HG02678 (cell line): ENCODE data around the gene RPS2.
"Not testable (repeated sequence)": the region's sequence is repeated elsewhere in the genome, so short reads cannot be mapped to it uniquely, and the experiment has no call there.

Source experiments
- ATAC-seq: cut with Tn5 transposase; IDR thresholded peaks from one replicate; pipeline ENCODE4 v1.9.1; 2021; ENCODE audit warnings: mild to moderate bottlenecking, moderate library complexity; ENCODE audit not compliant: unreplicated experiment

Gene RPS2

DNA sequence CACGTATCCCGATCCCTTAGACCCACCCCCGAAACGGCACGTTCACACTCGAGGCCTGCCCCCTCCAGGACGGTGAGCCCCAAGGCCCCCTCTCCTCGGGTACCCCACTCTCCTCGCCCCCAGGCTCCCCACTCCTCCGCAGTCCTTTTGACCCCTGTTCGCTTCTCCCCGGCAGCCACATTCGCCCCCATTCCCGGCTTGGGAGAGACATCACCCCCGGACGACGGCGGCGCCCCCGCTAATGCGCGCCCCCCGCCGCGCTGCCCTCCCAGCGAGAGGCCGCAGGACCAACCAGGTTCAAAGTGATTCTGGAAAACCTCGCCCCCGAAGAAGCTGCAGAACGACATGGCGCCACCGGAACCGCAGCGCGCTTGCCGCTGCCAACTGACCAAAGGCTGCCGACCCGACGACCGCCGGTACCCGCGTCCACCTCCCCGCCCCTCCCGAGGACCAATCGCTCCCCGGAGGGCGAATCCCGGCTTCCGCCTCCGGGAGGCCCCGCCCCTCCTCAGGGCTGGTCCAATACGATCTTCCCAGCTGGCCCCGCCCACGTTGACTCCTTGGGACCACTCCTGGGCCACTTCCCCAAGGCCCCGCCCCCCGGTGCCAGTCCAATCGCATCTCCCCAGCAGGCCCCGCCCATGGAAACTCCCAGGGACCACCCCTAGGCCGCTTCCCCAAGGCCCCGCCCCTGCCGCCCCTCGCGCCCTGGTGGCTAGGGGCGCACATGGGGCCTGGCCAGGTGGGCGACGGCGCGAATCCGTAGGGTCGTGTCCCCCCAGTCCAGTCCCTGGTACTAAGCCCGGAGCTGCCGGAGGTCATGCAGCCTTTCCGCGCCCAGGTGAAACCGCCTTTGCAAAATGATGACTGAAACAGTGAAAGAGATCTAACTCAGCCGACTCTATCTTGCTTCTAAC lies 21.6 kb downstream of the RPS2 start, which contains the start of gene MSRB1:
Gene MSRB1 (minus strand): TSS at position 390 of the 917 bp plus-strand sequence. CDS start 43 bp downstream, at position 347.
- peak; percentile 93 for ATAC-seq

DNA sequence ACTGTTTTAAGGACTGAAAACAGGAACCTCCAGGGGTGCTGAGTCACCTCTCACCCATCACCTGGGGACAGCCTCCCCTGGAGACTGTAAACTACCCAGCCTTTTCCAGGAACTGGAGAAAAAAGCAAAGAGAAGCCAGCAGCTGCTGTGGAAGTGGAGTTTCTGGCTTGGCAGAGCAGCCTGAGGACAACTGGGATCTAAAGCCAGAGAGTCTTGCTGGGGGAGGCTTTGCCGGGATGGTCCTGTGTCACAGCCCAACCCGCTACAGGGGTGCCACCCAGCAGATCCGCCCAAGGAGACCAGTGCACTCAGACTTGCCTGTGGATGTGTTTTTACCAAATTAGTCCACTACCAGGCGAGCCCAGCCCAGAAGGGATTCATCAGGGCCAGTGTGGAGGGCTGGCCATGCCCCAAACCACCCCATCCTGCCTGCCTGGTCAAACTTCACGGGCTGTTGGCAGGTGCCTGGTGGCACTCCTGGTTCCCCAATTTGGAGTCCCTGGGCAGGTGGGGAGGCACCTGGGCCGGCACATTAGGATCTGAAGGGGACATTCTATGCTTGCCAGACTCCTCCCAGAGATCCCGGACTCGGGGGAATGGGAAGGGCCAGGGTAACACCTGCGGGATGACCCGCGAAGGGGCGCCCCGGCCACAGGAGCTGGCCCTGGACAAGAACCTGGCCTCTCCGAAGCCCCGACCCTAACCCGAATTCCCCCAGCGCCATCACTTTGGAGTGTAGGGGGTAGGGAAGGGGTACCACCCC lies 22.4 kb downstream of the RPS2 start:
- ATAC-seq = no peak

DNA sequence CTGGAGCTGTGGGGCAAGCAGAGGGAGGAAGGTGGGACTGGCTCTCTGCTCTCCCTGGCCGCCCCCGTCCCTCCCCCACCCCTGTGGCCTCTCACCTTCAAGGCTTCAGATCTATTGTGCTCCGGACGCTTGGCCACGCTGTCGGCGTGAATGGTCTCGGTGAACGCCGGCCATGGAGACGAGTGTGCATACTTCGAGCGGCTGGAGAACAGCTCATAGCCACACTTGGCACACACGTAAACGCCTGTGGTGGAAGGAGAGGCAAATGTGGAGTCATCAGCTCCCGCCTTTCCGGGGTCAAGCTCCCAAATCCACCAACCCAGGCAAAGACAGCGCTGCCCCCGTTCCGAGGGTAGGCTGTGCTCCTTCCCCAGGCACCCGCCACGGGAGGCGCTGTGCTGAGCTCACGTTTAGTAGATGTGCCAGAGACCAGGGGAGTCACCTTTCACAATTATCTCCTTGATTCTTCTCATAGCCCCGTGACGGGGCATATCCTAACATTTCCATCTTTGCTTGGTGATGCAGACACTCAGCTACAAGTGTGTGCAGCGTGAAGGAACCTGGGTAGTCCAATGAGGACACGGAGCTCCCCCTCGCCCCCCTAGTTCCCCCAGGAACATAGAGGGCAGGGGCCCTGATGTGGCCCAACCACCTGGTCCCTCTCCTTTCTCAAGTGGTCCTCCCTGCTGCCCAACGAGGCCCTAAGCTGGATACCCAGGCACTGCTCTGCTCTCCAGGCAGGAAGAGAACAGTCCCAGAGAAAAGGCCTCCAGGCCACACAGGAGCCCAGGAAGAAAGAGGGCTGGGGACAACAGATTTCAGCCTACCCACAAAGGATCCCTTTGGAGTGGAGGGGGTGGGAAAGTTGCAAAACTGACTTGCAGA lies 23.2 kb downstream of the RPS2 start:
- ATAC-seq = no peak

DNA sequence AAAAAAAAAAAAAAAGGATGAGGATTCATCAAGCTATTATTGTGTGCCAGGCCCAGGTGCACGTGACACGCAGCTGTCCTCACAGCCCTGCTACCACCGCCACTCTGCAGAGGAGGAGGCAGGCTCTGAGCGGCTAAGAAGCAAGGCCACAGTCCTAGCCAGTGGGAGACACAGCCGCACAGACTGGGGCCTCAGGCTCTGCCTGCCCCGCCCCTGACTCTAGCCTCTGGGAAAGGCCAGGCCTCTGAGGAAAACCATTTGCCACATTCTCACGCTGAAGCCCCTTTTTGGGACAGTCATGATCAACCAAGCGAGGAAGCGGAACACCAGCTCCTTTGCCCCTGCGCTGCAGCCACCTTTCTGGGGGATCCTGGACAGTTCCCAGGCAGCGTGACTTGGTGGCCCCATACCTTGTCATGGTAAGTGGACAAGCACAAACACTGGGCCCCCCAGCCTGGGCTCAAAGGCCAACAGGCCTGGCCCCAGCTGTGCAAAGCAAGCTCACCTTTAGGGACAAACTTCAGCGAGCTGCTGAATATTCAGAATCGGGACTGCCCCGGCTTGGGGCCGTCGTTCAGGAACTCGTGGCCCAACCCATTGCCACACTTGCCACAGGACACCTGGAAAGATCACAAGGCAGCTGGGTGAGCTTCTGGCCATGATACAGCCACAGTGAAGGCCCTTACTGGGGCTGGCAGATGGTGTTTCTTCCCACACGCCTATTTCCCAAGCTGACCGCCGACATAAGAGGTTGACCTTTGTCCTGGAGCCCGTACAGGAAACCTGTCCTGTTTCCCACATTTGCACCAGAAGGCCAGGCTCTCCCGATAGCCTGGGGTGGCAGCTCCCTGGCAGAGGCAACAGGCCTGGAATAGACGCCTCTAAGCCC lies 24.1 kb downstream of the RPS2 start:
- no peak for ATAC-seq

DNA sequence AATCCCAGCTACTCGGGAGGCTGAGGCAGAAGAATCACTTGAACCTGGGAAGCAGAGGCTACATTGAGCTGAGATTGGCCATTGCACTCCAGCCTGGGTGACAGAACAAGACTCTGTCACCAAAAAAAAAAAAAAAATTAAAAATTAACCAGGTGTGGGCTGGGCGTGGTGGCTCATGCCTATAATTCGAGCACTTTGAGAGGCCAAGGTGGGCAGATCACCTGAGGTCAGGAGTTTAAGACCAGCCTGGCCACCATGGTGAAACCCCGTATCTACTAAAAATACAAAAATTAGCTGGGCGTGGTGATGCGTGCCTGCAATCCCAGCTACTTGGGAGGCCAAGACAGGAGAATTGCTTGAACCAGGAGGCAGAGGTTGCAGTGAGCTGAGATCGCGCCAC lies 24.8 kb downstream of the RPS2 start:
- not testable (repeated sequence) for ATAC-seq

DNA sequence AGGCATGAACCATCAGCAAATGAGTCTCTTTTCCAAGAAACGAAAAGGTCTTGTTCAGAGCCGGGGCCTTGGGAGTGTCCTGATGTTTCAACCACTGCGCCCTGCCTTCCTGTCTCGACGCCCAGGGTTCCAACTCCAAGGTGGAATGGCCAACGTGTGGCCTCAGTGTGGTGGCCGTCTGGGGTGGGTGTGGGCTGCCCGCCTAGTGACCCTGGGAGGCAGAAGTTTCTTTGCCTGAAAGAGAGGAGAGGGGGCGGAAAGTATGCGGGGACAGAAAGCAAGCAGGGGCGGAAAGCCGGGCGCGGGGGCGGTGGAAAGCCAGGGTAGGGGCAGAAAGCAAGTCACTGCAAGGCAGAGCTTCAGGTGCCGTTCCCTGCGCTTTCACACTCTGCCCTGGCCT lies 25.7 kb downstream of the RPS2 start:
- ATAC-seq = no peak

DNA sequence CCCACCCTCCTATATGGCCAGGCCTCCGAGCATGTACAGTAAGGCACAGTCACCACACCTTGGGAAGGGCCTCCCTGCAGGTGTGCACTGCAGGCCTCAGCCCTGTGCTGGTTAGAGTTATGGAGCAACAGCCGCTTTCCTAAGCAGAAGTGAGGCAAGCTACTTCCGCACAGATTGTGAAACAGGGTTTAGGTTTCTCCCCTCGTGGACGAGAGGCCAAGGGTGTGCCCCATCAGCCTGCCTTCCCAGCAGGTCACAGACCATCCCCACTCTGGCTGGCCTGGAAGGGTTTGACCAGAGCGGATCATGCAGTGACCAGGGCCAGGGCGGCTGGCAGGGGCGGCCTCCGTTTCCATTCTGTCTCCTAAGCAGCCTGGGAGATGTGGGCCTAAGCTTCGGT lies 26.3 kb downstream of the RPS2 start:
- no peak for ATAC-seq

DNA sequence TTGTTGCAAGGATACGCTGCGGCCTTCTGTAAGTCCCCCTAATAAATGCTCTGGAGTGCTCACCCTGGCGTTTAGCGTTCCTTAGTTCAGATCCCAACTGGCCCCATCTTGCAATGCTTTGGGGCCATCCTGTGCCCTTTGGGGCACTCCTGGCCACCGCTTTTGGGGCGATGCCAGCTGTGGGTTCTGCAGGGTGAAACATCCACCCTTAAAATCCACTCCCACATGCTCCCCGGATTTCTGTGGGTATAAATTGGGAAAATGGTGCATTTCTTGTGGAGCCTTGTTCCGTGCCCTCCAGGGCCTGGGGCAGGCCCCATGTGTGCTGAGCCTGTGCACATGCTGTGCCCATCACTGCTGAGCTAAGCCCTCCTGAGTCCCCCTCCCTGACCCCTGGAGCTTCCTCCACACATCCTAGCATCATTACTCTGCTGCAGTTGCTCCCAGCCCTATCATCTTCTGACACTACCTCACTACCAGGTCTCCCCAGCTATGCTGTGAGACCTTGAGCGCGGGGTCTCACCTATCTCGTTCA lies 27.6 kb downstream of the RPS2 start:
- no peak for ATAC-seq

DNA sequence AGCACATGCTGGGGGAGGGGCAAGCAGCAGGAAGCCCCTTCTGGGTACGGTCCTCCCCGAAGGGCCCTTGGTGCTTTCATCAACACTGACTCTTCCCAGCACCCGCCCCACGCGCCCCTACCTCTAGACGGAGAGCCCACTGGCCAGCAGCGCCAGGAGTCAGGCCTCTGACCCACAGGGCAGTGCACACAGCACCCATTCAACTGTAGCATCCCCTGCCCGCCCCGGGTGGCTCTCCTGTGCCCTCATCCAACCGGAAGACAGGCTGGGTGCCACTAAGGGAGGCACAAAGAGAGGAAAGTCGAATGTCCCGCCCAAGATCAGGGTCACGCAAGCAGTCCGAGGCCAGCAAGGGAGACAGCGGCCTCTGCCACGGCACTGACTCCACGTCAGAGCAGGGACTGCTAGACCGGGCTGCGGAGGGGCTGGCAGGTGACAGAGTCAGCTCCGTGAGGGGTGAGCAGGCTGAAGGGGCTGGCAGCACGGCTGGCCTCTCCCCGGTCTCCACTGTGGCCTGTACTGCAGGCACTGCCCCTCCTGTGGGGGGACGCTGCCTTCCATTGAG lies 31.4 kb downstream of the RPS2 start:
- no peak for ATAC-seq

DNA sequence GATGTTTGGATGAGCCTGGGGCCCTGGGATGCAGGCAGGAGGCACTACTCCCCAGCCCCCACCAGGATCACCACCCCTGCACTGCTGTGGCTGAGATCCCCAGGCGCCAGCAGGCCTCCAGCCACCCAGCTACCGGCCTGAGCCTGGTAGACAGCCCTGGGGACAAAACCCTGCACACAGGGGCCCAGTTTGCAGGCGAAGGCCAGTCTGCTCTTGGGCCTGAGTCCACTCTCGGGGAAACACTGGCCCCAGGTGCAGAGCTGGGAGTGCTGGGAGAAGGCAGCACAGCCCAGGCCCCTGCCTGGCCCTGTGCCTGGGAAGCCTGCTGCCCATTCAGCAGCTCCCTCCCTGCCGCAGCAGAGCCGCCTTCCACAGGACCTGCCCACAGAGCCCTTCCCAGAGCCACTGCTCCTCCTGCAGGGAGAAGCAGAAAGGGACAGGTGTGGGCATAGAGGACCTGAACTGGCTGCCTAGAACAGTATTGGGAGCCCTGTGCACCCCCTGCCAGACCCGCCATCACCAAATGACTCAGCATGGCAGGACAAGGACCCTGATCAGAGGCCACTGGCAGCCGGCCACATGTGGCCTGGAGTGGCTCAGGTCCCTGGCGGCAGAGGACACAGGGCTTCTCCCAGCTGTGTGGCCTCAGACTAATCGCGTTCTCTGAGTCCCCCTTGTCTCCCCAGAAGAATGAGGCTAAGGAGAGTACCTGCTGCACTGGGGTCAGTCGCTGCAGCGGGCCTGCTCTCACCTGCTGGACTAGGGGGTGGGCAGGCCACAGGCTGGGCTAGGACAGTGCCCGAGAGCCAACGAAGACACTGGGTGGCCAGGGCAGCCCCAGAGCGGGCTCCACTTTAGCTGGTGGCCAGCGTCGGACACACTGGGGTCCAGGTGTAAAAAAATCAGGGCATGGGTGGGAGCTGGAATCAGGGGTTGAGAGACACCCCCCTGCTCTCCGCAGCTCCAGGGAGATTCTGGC lies 32.3 kb downstream of the RPS2 start:
- ATAC-seq = no peak

DNA sequence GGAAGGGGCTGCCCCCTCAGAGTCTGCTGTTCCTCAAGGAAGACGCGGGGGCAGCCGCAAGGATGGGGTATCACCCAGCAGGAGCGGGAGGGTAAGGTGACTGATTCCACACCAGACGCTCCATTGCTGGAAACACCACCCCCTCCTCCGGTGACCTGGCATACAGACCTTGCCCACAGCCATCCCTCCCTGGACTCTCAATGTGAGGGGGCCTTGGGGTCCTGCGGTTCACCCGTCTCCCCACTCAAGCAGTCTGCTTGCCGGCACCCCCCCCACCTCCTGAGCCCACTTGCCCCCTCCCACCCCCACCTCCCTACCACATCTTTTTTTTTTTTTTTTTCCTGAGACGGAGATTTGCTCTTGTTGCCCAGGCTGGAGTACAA lies 34.3 kb downstream of the RPS2 start:
- ATAC-seq = no peak

DNA sequence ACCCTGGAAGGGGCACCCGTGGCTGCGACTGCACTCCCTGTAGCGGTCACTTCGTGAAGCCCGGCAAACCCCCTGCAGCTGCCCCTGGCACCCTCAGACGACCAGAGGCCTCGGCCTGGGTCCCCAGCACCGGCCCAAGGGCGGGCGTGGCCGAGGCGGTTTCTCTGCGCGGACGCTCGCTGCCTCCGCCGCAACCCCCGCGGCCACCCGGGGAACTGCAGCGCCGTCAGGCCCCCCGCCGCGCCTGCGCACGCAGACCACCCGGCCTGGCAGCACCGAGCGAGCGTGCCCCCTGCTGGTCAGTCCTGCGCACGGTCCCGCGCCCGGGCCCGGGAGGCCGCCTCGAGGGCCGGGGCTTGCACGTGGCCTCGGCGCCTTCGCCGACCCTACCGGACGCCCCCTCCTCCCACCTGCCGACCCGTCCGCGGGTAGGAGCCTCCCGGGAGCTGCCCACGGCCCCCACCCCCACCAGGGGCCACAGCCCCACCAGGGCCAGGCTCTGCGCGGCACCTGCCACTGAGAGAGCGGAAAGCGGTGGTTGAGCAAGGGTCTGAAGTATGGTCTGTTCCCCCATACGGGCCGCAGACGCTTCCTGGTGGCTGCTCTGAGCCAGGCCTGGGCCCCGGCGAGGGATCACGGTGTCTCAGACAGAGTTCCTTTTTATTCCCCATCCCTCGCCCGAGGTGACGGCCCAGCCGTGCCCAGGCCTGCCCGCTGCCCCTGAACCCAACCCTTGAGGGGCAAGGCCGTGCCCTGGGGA lies 34.9 kb downstream of the RPS2 start:
- ATAC-seq = peak; percentile 89

DNA sequence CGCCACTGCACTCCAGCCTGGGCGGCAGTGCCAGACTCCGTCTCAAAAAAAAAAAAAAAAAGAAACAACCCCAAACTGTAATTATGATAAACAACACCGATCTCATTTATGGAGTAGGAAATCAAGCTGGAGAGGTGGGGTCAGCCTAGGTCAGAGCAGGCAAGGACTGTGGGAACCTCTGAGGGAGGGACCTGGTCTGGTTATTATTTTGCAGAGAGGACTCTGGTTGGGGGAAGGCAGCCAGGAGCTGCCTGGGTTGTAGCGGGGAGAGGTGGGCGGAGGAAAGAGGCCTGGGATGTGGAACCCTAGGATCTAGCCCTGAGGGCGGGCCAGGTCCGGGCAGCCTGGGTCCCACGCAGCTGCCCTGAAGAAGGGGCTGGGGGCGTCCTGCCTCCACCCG lies 35.5 kb downstream of the RPS2 start:
- ATAC-seq = peak; percentile 10

DNA sequence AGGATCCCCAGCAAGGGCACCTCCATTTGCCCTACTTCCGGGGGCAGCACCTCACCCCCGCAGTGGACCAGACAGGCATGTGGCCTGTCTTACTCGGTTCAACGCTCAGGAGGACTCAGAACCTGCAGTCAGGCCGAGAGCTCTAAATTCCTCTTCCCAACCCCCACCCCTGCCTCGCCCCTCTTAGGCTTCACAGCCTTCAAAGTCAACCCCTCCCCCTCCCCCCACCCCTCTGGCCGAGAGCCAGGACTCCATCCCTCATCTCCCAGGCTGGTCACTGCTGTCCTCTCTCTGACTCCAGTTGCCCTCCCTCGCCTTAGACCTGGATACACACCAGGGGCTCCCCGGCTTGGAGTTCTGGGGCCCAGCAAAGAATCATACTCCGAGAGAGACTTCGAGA lies 38.4 kb downstream of the RPS2 start:
- no peak for ATAC-seq

DNA sequence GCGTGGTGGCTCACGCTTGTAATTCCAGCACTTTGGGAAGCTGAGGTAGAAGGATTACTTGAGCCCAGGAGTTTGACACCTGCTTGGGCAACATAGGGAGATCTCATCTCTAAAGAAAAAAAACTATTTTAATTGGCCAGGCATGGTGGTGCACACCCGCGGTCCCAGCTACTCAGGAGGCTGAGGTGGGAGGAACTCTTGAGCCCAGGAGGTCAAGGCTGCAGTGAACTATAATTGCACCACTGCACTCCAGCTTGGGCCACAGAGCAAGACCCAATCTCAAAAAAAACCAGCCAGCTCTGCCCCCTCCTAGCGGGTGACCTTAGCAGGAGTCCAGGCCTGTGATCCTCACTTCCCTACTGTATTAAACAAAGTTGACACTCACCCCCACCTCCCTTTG lies 40.5 kb downstream of the RPS2 start:
- no peak for ATAC-seq

DNA sequence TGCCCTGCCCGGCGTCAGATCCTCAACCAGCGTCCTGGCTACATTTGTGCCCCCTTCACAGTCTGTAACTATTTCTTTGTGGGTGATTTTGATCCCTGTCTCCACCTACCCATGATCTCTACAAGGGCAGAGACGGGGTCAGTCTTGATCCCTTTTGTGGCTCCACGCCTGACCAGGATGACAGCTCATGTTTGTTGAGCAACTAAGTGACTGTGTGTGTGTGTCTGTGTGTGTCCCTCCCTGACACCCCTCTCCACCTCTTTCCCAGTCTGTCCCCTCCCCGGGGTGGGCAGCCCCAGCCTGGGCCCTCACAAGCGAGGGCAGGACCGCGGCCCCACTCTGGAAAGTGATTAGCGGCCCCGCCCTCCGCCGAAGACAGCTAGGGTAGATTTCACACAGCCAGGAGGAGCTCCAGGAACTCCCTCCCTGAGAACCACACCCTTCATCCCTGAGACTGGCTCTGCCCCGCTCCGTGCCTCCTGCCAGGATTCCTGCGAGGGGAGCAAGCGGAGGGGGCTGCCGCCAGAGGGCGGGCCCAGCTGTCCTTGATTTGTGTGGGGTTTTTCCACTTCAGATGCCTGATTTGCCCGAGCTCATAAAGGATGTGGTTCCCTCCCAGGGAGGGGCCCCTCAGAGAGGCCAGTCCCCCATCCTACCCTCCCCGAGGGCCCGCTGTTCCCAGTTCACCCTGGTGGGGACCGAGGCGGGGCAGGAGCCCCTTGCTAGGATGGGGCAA lies 41.2 kb downstream of the RPS2 start:
- ATAC-seq = no peak

DNA sequence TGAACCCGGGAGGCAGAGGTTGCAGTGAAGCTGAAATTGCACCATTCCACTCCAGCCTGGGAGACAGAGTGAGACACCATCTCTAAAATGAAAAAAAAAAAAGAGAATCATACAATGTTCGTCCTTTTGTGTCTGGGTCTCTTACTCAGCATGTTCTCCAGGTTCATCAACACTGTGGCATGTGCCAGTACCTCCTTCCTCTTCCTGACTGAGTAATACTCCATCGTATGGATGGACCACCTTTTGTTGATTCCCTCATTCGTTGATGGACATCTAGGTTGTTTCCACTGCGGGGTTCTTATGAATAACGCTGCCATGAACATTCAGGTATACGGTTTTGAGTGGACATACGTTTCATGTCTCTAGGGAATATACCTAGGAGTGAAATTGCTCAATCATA lies 42.3 kb downstream of the RPS2 start:
- ATAC-seq = no peak
